Mucosa of gallbladder (tissue), 1 donor: ENCODE results near the gene CNTNAP2. TPM values are rescaled to one million over a fixed set of nuclear protein-coding genes. Genes with fewer than 3 reads are reported as not detected.
"Not testable (repeated sequence)": the region's sequence is repeated elsewhere in the genome, so short reads cannot be mapped to it uniquely, and the experiment has no call there.

Source experiments
- DNase-seq: peaks from one replicate; pipeline ENCODE4 v3.0.0-alpha.2; 2020; ENCODE audit warnings: low spot score
- total RNA-seq: library from RNA; stranded (reverse); gene quantifications from one replicate; pipeline ENCODE4 v1.2.1, GENCODE V29; 2021
- donor health status: DM: no; HTN: no; CAD: no.

The CNTNAP2 gene
- total RNA-seq, 1 donor from 2014 or later, result 1.6 TPM

GRCh38 chr7:148026713-148027112, 1910.1 kb downstream of the CNTNAP2 start:
- DNase-seq, result no peak

DNA sequence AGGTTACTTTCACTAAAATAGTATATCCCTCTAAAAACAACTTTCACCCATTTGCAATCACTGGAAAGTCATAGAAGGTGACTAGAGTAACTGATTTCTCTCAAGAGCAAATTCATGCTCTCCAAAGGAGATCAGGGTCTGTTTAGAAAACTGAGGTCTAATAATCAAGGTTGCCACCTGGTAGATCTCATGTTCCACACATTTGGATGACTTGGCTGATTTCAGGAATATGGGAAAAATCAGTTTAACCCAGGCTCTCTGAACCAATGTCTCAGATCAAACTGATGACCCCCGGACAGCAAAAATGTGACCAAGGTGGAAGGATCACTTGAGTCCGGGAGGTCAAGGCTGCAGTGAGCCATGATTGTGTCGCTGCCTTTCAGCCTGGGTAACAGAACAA, 1911.6 kb downstream of the CNTNAP2 start:
- DNase-seq, result no peak

DNA sequence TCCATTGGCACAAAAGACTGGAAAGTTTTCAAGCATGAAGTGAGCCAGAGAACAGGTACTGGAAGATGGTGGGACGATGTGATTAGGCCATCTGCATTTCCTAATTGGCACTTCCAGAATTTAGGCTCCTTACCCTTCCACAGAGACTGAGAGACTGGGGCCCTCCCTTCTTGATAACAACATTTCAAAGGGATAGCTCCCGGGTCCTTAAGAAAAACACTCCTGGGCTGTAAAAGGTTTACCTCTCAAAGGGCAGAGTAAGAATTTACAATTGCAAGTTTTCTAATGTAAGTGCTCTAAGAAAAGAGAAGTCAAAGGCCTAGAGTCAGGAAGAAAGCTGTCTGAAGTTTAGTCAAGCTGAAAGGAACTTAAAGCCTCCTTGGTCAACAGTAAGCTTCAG, 1914.4 kb downstream of the CNTNAP2 start:
- no peak for DNase-seq

GRCh38 chr7:148031811-148032210, 1915.2 kb downstream of the CNTNAP2 start:
- no peak for DNase-seq

DNA sequence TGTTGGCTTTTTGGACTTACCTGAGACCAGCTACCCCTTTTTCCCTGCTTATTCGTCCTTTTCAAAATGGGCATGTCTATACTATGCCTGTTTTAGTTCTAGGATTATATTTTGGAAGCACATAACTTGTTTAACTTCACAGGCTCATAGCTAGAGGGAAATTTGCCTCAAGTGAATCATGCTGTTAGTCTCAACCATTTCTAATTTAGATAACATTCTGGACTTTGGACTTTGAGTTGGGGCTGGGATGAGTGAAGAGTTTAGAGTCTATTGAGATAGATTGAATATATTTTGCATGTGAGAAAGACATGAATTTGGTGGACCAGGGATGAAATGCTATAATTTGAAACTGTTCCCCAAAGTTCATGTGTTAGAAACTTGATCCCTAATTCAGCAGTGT, 1919.3 kb downstream of the CNTNAP2 start:
- peak; percentile 23 for DNase-seq

- no peak for DNase-seq
Observed at GRCh38 chr7:148037044-148037443, 1920.4 kb downstream of the CNTNAP2 start.

DNA sequence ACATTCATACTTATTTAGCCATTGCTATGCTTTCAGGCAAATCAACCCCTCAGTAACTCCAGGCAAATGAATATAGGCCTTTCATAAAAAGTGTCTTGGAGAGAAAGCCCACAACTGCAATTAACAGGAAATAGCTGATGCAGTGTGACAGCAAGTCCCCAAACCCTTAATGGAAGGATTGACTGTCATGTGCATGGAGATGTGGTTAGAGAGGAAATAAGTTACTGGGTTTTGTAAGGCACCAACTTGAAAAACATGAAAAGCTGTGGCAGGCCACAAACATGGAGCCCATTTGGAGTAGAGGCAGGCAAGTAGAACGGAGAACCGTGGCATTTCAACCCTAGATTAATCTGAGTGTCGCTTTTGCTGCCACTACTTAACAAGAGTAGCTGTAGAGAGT, 1924.6 kb downstream of the CNTNAP2 start:
- no peak for DNase-seq

GRCh38 chr7:148042935-148043631, 1926.5 kb downstream of the CNTNAP2 start:
- DNase-seq, result peak; percentile 29

- DNase-seq, result no peak
Observed at GRCh38 chr7:148044173-148044572, 1927.6 kb downstream of the CNTNAP2 start.

GRCh38 chr7:148045521-148045920, 1928.9 kb downstream of the CNTNAP2 start:
- DNase-seq, result no peak

GRCh38 chr7:148049068-148049467, 1932.5 kb downstream of the CNTNAP2 start:
- DNase-seq, result no peak

- no peak for DNase-seq
Observed at GRCh38 chr7:148050492-148051158, 1934.0 kb downstream of the CNTNAP2 start.

DNA sequence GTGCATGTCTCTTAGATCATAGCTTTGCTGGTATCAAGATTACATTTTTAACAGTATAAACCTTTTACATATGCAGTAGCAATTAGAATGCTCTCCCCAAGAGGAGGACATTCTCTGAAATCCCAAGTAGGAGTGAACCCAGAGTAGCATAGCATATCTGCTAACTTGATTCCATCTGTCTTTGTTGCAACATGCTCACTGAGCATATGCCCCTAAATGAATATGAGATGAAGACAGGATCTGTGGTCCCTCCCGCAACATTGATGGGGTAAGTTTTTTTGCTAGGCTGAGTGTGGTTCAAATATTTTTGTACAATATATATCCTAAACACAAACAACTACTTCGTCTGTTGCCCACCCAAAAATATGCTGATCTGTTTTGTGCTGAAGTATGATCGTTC, 1939.8 kb downstream of the CNTNAP2 start:
- no peak for DNase-seq

DNA sequence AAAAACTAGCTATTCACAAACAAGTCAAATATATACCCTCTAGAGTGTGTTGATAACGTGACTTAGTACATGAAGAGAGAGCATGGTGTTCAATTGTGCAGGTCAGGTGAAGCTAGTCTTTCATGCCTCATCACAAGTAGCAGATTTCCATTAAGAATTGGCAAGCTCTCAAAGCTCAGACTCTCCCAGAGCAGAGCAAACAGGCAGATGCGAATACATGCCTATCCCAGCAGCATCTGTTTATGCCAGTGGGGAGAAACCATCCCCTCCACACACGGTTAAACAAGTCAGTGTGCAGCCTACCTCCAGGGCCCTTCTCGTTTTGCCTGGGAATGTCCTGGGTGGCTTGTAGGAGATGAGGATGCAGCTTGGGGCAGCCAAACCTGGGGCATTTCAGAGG, 1941.5 kb downstream of the CNTNAP2 start:
- no peak for DNase-seq

DNA sequence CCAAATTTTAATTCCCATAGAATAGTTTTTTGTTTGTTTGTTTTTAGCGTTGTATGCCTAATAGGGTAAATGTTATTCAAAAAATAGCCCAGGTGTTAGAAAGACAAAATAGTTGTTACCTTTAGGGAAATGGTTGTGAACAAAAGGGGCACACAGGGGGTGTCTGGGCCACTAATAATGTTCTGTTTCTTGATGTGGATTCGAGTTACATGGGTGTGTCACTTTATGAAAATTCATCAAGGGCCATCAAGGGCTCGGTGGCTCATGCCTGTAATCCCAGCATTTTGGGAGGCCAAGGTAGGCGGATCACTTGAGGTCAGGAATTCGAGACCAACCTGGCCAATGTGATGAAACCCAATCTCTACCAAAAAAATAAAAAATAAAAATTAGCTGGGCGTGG, 1942.2 kb downstream of the CNTNAP2 start:
- no peak for DNase-seq

DNA sequence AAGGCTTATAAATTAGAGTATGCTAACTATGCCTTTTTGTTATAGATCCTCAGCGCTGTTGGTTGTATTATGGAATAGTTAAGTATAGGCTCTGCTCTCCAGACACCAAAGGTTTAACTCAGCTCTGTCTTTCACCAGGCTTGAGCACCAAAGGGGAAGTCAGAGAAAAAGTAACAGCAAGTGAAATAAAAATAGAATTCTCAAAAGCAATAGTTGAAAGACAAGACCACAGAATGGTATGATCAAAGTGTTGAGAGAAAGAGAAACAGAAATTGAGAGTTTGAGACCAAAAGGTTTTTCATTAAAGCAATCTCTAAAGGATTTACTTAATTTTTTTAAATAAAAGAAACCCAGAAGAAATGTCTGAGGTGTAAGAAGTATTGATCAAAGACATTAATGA, 1944.1 kb downstream of the CNTNAP2 start:
- no peak for DNase-seq

- not testable (repeated sequence) for DNase-seq
Observed at GRCh38 chr7:148078111-148078510, 1961.5 kb downstream of the CNTNAP2 start.

DNA sequence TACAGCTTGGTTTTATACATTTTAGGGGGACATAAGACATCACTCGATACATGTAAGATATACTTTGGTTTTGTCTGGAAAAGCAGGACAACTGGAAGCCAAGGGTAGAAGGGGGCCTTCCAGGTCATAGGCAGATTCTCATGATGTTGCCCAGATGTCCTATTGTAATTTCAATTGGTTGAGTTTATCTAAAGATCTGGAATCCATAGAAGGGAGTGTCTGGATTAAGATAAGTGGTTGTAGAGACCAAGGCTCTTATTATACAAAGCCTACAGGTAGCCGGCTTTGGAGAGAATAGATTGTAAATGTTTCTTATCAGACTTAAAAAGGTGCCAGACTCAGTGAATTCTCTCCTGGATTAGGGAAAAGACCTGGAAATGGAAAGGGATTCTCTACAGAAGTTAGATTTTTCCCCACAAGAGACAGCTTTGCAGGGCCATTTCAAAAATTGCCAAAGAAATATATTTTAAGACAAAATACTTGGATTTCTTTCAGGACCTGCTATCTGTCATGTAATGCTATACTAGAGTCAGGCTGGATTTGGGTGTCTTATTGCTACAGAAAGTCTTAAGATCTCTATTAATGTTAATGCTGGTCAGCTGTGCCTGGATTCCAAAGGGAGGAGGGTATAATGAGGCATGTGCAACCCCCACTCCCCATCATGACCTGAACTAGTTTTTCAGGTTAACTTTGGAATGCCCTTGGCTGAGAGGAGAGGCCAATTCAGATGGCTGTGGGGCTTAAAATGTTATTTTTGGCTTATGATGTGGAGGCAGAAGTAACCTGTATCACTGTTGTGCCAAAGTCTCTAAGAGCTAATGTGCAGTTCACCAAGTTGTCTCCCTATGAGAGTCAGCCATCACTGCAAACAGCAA, 1962.8 kb downstream of the CNTNAP2 start:
- DNase-seq, result no peak

- DNase-seq, result no peak
Observed at GRCh38 chr7:148083448-148083847, 1966.8 kb downstream of the CNTNAP2 start.

DNA sequence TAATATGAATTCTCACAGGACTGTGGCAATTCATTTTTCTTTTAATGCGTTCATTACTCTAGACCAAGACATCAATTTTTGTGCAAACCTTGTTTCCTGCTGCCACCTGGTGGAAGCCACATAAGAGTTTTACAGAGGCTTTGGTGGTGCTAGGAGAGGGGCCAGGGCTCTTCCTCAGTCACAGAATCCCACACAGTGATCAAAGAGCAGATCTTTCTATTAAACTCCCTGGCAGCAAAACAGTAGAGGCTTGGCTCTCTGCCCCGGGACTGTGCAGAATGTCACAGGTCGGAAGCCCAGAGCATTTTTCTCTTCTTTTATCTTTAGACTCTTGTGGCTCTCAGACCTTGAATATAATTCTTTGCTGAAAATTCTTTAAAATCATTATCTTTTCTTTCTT, 1967.5 kb downstream of the CNTNAP2 start:
- DNase-seq, result peak; percentile 67

GRCh38 chr7:148091882-148092281, 1975.3 kb downstream of the CNTNAP2 start:
- no peak for DNase-seq

DNA sequence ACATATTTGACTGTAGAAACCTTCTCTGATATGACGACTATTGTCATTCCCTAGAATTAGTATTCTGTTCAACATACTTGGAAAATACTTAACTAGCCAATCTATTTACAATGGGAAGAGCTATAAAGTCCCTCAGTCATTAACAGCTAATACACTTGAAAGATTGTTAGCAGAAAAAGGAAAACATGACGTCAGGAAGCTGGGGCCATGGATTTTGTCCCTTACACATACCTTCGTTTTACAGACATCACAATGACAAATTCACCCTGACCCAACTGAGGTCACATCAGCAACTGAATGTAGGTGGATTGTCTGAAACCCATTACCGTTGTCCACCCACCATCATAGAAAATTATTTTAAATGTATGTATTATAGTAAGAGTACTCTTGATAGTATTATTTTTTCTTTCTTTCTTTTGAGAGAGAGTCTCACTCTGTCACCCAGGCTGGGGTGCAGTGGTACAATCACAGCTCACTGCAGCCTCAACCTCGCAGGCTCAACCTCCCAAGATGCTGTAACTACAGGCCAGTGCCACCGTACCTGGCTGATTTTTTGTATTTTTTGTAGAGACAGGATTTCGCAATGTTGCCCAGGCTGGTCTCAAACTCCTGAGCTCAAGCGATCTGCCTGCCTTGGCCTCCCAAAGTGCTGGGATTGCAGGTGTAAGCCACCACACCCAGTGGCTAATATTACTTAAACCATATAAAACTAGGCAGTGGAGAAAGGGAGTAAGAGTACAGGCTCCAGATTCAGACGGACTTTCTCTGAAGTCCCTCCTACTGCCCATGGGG, 1977.0 kb downstream of the CNTNAP2 start:
- no peak for DNase-seq
